Activated CD4-positive, alpha-beta T cell treated with anti-CD3 and anti-CD28 coated beads, Interleukin-2, amount 50 U/mL, for 4 hours (primary cell): ENCODE data around the gene OR10P1.

Experiments used
- DNase-seq, 2 experiments: peaks; one replicate each; pipeline ENCODE4 v3.0.0-alpha.2; 2020

The OR10P1 gene

DNA sequence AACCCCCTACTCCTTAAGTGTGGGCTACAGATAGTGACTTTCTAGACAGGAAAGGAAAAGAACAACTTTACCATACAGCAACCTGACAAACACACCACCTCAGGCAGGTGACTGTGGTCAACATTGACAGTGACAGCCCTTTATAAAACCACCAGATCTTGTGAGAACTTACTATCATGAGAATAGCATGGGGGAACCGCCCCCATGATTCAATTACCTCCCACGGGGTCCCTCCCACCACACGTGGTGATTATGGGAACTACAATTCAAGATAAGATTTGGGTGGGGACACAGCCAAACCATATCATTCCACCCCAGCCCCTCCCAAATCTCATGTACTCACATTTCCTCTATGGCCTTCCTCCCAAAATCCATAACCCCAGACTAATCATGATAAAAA is 16.3 kb downstream of the OR10P1 start:
- peak; percentile 11 for DNase-seq

DNA sequence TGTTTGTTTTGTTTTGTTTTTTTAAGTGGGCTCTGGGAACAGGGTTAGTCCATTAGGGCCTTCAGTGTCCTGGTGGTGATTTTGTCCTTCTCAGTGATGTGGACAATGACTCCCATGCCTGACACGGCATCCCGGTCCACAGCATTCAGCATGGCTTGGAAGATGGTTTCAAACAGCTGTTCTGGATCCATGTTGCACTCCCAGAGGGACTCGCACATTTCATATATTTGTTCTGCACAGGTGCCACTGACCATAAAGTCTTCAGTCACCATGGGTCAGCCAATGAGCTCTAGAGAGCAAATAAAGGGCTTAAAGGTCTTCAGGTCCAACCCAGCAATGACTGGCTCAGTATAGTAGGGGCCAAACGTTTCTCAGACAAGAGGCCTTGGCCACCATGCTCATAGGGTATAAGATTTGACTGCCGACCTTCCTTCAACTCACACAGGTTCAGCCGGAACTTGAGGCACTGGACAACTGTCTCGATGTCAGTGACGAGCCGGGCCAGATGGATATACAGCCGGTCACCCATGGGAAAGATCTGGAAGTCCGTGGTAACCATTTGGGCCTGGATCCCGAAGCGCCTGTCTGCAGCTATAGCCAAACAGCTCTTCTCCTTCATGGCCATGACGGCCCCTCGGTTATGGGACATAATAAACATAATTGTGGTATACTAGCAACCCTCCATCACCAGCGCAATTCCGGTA is 18.0 kb downstream of the OR10P1 start:
- no peak for DNase-seq

DNA sequence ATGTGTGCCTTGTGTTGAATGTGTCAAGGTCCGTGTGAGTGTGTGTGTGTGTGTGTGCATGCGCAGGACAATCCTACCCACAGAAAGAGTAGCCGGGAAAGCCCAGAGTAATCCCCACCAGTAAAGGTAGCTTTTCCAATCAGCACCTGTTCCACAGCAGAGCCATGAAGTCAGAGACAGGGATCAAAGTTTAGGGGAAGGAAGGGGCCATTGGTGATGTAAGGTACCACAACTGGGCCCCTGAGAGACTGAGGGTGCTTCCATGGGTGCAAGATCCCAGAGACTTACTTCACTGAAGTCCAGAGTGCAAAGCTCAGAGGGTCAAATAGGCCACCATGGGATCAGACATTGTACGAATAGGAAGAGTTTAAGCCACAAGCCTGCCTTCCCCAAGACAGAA is 20.5 kb downstream of the OR10P1 start:
- DNase-seq = no peak

DNA sequence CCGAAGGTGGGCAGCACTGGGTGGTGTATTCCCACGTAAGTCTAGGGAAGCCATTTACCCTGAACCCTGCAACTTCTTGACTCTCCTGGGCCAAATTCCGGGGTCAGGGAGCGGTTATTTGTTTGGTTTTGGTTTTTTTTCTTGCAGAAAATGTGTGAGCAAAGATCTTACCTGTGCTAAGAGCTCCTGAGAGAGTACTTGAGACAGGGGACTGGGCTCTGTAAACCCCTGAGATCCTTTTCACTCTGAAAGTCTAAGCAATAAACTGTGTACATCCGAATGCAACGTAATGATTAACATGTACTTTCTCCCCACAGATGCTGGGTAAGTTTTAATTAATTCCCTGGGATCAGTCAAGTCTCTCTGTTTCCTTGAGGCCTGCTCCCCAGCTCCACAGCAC is 21.5 kb downstream of the OR10P1 start:
- DNase-seq = no peak

DNA sequence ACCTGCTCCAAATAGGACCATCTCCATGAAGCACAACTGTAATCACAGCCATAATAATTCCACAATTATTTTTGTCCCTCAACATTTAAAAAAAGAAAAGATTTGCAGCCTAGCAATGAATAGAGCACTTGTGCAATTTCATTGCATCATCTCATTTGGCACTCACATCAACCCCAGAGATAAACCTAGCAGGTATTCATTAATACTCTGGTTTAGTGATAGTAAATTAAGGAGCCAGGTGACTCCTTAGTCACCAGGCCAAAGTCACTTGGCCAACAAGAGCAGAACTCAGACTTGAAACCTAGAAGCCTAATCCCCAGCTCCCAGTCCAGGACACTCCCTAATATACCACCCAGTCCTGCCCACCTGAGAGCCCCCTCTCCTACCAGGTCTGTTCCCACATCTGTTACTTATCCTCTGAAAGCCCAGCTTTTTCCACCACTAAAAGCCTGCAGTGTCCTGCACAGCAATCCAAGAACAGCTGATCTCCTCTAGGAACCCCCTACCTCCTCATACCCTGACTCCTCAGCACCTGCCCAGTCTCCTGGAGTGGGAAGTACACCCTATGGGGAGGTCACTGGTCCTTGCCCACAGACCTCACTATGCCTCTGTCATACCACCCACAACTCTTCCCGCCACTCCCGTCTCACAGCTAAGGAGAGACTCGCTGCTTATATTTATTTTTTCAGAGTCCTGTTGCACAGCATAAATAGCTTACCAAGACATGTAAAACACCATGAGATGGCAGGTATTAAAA is 22.1 kb downstream of the OR10P1 start:
- DNase-seq = no peak

DNA sequence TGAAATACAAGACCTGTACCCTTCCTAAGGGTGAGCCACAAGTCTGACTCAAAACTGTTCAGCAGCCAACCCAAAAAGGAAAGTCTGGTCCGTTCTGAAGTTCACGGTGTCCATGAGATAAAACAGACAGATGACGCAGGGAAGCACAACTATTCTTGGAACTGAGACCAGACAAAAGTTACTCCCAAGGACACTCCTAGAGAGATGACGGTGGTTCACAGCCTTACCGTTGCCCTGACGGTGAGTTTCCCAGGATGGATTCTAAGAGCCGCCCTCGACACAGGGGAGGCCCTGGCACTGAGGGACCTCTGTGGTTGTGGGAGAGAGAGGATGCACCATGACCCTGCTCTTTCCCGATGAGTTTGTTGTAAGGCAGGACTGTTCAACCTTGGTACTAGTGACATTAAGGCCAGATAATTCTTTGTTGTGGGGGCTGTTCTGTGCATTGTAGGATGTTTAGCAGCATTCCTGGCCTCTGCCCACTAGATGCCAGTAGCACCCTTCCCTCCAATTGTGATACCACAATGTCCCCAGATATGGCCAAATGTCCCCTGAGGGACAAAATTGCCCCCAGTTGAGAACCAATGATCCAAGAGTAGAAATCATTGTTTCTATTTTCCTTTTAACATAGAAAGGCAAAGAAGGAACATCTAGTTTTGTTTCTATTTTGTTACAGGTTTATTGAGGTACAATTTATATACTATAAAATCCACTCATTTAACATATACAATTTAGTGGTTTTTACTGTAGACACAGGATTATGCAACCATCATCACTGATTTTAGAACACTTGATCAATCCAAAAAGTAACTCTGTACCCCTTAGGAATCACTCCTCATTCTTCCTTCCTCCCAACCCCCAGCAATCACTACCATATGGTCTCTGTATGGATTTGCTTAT is 23.0 kb downstream of the OR10P1 start:
- no peak for DNase-seq

DNA sequence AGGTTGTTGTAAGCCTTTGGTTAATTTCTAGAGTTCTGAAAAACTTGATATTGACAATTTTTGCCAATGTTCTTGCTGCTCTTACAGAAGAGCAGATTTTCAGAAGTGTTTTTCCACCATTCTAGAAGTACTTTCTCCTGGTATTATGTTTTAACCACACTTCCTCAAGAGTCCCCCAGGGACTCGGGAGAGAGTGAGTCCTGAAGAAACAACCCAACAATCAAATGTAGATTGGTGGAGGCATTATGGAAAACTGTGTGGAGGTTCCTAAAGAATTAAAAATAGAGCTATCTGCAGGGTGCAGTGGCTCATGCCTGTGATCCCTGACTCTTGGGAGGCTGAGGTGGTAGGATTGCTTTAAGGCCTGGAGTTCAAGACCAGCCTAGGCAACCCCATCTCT is 26.7 kb downstream of the OR10P1 start:
- no peak for DNase-seq

DNA sequence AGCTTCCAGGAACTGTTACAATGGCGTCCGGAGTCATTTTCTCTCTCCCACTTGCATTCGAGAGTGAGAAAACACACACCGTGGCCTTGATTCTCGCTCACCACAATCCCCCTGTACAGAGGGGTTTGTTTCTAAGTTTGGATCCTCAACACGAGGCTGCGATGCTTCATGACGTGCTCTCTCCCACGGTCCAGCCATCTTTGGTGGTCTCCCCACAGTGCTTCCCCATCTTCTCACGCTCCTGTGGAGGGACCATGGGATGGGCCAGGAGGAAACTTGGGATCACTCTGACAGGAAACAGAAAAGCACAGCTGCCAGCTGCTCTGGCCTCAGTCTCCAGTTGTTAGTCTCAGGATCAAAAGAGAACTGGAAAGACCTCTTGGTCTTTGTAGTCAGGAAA is 28.1 kb downstream of the OR10P1 start:
- DNase-seq = no peak

DNA sequence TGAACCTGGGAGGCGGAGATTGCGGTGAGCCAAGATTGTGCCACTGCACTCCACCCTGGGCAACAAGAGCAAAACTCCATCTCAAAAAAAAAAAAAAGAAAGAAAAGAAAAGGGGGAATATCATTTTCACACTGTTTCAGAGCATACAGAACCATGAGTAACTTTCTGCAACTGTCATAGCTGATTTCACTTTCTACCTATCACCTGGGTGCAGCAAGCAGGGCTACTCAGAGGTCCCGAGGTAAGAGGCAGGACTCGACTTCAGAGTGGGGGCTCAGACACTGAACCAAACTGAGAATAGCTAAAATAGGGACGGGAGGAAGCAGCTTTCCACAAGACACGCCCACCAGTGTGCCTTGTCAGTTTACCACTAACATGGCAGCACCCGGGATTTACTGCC is 29.8 kb downstream of the OR10P1 start:
- no peak for DNase-seq

DNA sequence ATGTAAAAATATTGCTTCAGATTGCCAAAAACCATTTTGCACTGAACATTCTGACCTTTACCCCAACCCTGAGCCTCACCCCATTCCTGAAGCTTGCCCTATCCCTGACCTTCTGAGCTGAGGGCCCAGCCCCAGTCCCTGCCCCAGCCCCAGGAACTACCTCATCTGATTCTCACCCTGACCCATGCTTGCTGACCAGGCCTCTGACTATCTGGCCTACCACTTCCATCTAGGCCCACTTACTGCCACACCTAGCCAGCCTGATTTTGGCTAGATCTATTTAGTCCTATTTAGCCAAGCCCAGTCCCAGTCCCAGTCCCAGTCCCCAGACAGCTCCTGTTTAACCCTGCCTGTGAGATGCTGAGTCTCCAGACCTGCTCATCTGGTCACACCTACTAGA is 33.6 kb downstream of the OR10P1 start:
- DNase-seq = no peak

DNA sequence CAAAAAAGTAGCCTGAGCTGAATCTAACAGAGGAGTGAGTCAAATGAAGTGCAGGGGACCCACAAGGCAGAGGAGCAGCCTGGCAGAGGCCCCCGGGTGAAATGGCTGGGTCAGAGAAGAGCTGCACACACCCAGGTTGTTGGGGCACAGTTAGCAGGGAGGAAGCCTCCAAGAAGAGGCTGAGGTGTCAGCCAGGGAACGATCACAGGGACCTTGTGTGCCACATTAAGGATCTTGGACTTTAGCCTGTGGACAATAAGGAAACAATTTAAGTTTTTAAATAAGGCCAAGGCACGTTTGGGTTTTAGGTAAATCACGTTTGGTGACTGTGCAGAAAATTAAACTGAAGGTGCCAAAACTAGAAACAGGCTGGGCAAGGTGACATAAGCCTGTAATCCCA is 35.1 kb downstream of the OR10P1 start:
- no peak for DNase-seq

DNA sequence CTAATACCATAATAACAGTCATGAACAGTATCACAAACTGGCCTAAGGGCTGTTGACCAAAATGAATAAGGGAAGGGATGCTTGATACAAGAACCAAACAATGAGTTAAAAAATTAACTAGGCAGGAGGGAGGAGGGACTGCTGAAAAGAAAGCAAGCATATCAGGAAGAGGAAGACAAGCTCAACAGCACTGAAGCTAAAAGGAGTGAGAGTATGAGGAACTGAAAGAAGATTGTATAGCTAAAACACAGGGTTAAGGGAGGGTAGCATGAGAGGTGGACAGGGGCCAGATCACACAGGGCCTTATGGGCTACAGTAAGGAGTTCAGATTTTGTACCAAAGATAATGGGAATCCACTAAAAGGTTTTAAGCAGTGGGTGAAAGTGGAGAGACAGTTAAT is 36.9 kb downstream of the OR10P1 start:
- no peak for DNase-seq

DNA sequence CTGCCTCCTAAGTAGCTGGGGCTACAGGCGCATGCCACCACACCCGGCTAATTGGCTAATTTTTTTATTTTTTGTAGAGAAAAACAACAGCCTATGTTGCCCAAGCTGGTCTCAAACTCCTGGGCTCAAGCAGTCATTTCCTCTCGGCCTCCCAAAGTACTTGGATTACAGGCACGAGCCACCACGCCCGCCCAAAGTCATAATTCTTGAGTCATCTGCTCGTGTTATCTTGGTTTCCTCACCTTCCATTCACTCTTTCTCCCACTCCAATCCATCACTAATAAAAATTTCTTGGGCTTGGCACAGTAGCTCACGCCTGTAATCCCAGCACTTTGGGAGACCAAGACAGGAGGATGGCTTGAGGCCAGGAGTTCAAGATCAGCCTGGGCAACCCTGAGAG is 39.0 kb downstream of the OR10P1 start:
- no peak for DNase-seq

DNA sequence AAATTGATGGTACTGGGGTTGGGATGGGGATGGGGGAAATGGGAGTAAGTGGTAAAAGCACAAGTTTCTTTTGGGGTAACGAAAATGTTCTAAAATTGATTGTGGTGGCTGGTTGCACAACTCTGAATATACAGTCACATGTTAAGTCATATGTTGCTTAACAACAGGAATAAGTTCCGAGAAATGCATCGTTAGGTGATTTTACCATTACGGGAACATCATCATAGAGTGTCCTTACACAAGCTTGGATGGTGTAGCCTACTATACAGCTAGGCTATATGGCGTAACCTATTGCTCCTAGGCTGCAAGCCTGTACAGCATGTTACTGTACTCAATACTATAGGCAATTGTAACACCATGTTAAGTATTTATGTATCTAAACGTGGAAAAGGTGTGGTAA is 40.0 kb downstream of the OR10P1 start:
- no peak for DNase-seq

DNA sequence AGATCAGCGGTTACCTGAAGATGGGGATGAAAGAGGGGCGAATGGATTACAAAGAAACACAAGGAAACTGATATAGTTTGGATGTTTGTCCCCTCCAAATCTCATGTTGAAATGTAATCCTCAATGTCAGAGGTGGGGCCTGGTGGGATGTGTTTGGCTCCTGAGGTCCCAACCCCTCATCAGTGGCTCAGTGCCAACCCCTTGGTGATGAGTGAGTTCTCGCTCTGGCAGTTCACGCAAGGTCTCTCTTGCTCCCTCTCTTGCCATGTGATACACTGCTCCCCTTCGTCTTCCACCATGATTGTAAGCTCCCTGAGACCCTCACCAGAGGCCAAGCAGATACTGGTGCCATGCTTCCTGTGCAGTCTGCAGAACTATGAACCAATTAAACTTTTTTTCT is 43.0 kb downstream of the OR10P1 start:
- no peak for DNase-seq

DNA sequence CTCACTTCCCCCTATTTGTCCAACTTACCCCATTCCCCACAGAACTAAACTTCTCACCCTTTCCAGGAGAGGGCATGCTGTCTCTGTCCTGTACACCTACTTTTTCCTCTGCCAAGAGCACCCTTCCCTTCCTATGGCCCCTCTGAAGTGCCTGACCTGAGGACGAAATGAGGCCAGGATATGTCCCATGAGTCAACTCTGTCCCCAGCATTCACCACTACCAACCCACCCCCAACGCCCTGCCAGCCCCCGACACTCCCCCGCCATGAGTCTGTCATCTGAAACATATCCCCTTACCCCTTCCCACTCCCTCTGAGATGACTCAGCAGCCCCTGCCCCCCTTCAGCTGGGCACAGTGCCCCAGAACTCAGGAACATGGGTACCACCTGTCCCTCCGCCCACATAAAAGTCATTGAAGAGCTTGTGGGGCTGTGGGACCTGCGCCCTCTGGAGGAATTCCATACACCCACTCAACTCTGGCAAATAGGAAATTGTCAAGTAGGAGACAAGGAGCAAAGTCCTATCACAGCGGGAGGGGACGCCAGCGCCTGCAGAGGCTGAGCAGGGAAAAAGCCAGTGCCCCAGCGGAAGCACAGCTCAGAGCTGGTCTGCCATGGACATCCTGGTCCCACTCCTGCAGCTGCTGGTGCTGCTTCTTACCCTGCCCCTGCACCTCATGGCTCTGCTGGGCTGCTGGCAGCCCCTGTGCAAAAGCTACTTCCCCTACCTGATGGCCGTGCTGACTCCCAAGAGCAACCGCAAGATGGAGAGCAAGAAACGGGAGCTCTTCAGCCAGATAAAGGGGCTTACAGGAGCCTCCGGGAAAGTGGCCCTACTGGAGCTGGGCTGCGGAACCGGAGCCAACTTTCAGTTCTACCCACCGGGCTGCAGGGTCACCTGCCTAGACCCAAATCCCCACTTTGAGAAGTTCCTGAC is 44.7 kb downstream of the OR10P1 start:
- no peak for DNase-seq

DNA sequence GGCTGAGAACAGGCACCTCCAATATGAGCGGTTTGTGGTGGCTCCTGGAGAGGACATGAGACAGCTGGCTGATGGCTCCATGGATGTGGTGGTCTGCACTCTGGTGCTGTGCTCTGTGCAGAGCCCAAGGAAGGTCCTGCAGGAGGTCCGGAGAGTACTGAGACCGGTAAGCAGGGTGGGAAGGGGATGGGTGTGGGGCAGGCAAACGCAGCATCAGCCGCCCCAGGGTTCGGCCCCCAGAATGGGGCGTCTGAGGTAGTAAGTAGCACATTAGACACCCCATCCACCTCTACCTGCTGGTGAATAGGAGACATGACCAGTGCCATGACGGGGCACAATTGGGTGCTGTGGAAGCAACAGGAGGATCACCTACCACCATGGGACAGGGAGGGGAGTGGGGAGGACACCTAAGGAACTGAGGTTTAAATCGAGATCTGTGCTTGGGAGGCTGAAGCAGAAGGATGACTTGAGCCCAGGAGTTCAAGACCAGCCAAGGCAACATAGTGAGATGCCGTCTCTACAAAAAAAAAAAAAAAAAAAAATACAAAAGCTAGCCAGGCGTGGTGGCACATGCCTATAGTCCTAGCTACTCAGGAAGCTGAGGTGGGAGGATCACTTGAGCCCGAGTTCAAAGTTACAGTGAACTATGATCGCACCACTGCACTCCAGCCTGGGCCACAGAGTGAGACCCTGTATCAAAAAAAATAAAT is 45.5 kb downstream of the OR10P1 start:
- DNase-seq = no peak

DNA sequence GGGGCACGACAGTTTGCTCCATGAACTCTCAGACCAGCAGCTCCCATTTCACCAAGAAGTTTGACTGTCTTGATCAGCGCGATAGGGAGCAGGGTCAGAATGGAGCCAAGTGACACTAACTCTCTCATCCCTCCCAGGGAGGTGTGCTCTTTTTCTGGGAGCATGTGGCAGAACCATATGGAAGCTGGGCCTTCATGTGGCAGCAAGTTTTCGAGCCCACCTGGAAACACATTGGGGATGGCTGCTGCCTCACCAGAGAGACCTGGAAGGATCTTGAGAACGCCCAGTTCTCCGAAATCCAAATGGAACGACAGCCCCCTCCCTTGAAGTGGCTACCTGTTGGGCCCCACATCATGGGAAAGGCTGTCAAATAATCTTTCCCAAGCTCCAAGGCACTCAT is 47.0 kb downstream of the OR10P1 start:
- no peak for DNase-seq

DNA sequence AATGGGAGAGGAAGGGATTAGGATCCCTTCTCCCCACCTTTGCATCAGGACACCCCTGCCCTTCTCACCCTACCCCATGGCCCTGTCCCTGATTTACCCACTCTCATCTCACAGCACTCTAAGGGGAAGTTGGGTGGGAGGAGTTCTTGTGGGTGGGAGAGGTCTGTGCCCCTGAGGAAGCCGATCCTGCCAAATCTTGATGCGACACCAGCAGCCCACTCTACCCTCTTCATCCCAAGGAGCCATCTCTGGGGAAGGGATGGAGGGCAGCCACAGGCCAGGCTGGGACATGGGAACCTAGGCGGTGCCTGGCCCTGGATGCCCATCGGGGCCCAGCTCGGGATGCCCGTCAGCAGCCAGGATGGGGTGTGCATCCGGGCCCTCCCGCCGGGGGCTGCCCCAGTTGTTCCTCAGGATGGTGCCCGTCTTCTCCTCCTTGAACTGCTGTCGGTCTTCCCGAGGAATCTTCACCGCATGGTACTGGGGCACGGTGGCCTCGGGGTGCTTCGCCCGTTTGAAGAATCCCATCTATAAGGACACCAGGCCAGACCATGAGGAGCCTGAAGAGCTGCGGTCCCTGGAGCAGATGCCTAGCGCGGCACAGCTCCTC is 48.2 kb downstream of the OR10P1 start:
- DNase-seq = no peak

DNA sequence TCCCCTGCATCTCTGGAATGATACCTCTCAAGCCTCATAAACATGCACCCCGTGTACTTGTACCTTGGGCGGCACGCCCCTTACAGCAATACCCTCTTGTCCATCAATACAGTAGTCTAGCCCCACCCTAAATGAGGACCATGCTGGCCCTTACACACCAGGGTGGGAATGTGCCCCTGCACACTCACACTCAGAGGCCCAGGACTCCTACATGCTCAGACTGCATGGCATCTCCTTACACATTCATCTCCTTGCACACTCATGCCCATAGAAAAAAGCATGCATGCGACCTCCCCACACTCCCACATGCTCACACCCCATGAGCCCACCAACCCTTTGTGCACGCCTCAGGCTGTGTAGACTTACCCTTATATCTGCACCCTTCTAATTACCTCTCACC is 49.0 kb downstream of the OR10P1 start:
- DNase-seq = no peak

DNA sequence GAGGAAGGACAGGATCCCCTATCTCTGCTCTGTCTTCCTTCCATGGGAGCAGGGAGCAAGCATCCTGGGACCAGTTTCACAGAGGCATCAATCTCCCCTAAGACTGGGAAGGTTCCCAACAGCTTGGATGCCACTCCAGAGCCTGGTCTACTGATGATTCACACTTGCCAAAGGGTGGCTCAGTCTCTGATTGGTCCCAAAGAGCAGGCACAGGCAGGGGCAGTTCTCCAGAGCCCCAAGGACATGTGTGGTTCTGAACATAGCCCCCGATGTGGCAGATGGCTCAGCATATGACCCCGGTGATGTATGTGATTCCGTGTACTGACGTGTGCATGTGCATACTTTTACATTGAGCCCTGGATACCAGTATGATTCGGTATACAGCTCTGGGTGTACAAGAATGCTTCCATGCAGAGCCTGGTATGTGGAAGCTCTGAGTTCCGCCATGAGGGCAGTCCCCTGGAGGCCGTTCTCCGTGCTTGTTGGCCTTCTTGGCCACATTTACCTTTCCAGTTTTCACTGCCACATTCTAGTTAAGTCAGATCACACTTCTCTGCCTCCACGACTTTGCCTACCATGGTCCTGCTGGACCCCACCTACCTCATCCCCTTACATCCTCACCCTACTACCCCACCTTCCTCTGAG is 49.8 kb downstream of the OR10P1 start:
- no peak for DNase-seq
